ENCODE data around the gene COPG2.
"Not testable (repeated sequence)": the region's sequence is repeated elsewhere in the genome, so short reads cannot be mapped to it uniquely, and the experiment has no call there.

Gene COPG2

DNA sequence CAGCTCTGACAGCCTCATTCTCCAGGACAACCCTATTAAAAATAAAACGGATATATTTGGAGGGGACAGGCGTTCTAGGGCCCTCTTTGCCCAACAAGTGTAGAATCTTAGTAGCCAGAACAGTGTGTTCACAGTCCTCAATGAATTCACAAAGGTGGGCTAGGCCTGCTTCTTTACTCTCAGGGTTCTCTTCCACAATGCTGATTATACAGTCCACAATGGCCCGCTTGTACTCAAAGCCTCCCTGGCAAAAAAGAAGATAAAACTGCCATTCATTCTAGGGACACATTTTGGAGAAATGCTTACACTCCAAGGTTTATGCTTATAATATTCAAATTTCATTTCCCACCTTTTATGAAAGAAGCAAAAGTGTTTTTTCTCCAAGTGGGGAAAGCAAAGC is 114.1 kb downstream of the COPG2 start:
- Histone ChIP-seq H3K79me2 (ENCODE audit: low read length) (no peaks in the 10 kb centered on the region), H4K20me1 (ENCODE audit: insufficient read depth, low read length) (no peaks in the 10 kb centered on the region), H3K4me2 (ENCODE audit: low read length) (no peak overlapping the region), H3K9me3 (ENCODE audit: insufficient read depth, low read length) (no peaks in the 10 kb centered on the region), H3K9ac (ENCODE audit: low read length) (no peak overlapping the region), H3K27ac (ENCODE audit: low read length) (no peak overlapping the region), H2AFZ (ENCODE audit: low read depth, low read length) (no peak overlapping the region), H3K36me3 (replicated peaks; ENCODE audit: low read depth, low read length) (no peaks in the 10 kb centered on the region), H3K27me3 (ENCODE audit: low read depth, low read length) (no peaks in the 10 kb centered on the region), H3K4me1 (ENCODE audit: low read length) (no peaks in the 10 kb centered on the region), H3K4me3 (ENCODE audit: low read length) (no peak overlapping the region)
- TF ChIP-seq EZH2phosphoT487 (IDR thresholded peaks at IDR 0.05; ENCODE audit: low read depth): no peak
- TF ChIP-seq CTCF (IDR thresholded peaks at IDR 0.05; ENCODE audit: low read depth, low read length): no peak

DNA sequence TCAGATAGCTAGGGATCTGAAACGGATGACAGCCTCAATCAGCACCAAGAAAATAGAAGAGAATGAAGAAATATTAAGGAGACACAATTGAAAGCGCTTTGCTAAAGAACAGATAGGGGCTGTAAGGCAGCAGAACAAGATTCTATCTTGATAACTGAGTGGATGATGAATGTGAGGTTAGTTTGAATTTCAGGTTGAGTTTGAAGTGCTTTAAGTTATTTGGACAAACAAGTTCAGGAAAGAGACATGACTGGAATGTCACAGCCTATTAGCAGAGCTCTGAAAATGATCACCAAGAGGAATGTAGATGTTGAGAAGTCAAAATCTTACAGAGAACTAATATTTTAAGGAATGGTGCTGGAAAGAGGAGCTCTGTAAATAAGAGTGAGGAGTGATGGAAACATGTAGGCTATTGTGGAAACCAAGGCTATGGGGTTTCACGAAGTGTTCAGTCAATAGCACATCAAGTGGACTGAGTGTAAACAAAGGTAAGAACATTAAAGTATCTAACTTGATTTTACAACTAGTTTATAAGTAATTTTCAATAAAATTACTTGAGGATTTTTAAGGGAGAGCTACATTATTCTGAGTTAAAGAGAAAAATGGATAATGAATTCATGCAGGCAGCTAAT is 115.0 kb downstream of the COPG2 start:
- H3K79me2 ChIP-seq (ENCODE audit: low read length): no peaks in the 10 kb centered on the region
- no peak overlapping the region for H2AFZ ChIP-seq (ENCODE audit: low read depth, low read length)
- no peak overlapping the region for H3K27ac ChIP-seq (ENCODE audit: low read length)
- no peak overlapping the region for H3K4me3 ChIP-seq (ENCODE audit: low read length)
- no peak for TF ChIP-seq EZH2phosphoT487 (IDR thresholded peaks at IDR 0.05; ENCODE audit: low read depth)
- TF ChIP-seq CTCF (IDR thresholded peaks at IDR 0.05; ENCODE audit: low read depth, low read length): no peak
- H3K36me3 ChIP-seq (replicated peaks; ENCODE audit: low read depth, low read length): no peaks in the 10 kb centered on the region
- H3K4me2 ChIP-seq (ENCODE audit: low read length): no peak overlapping the region
- H4K20me1 ChIP-seq (ENCODE audit: insufficient read depth, low read length): no peaks in the 10 kb centered on the region
- no peaks in the 10 kb centered on the region for H3K27me3 ChIP-seq (ENCODE audit: low read depth, low read length)
- no peak overlapping the region for H3K9ac ChIP-seq (ENCODE audit: low read length)
- H3K4me1 ChIP-seq (ENCODE audit: low read length): no peaks in the 10 kb centered on the region
- H3K9me3 ChIP-seq (ENCODE audit: insufficient read depth, low read length): no peaks in the 10 kb centered on the region

DNA sequence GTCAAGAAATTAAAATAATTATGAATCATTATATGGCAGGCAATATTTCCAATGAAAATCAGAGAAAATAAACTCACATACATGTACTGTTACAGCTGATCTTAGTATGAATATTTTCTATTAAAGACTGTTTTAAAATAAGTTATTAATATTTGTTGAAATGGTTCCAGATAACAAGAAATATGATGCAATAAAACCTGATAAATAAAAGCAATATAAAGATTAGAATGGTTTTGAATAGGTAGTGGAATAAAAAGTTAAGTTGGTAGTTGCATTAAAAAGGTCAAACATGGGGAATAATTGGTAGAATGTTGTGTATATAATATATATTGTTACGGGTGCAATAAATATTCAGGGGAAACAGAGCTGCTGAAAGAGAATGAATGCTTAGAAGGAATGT is 124.2 kb downstream of the COPG2 start:
- no peak overlapping the region for H2AFZ ChIP-seq (ENCODE audit: low read depth, low read length)

GRCh38 chr7:130543487-130544010 is 125.0 kb downstream of the COPG2 start:
- Histone ChIP-seq H4K20me1 (ENCODE audit: insufficient read depth, low read length) (no peaks in the 10 kb centered on the region), H3K9ac (ENCODE audit: low read length) (no peak overlapping the region), H3K79me2 (ENCODE audit: low read length) (no peaks in the 10 kb centered on the region), H3K27me3 (ENCODE audit: low read depth, low read length) (no peaks in the 10 kb centered on the region), H3K27ac (ENCODE audit: low read length) (no peak overlapping the region), H3K4me1 (ENCODE audit: low read length) (peaks cover under 1% of the 10 kb centered on the region; the same call in 1 of the 2 replicates), H2AFZ (ENCODE audit: low read depth, low read length) (no peak overlapping the region), H3K4me3 (ENCODE audit: low read length) (no peak overlapping the region), H3K9me3 (ENCODE audit: insufficient read depth, low read length) (no peaks in the 10 kb centered on the region), H3K4me2 (ENCODE audit: low read length) (no peak overlapping the region), H3K36me3 (replicated peaks; ENCODE audit: low read depth, low read length) (no peaks in the 10 kb centered on the region)
- TF ChIP-seq CTCF (IDR thresholded peaks at IDR 0.05; ENCODE audit: low read depth, low read length): no peak
- TF ChIP-seq EZH2phosphoT487 (IDR thresholded peaks at IDR 0.05; ENCODE audit: low read depth): no peak

More for the DNA sequence above, 124.2 kb downstream of the COPG2 start:
- H3K9ac ChIP-seq (ENCODE audit: low read length): no peak overlapping the region
- no peak overlapping the region for H3K4me2 ChIP-seq (ENCODE audit: low read length)
- no peaks in the 10 kb centered on the region for H3K36me3 ChIP-seq (replicated peaks; ENCODE audit: low read depth, low read length)
- H3K79me2 ChIP-seq (ENCODE audit: low read length): no peaks in the 10 kb centered on the region
- H3K27ac ChIP-seq (ENCODE audit: low read length): no peak overlapping the region
- no peaks in the 10 kb centered on the region for H3K27me3 ChIP-seq (ENCODE audit: low read depth, low read length)
- no peak for TF ChIP-seq CTCF (IDR thresholded peaks at IDR 0.05; ENCODE audit: low read depth, low read length)
- no peak for TF ChIP-seq EZH2phosphoT487 (IDR thresholded peaks at IDR 0.05; ENCODE audit: low read depth)
- no peak overlapping the region for H3K4me3 ChIP-seq (ENCODE audit: low read length)
- no peaks in the 10 kb centered on the region for H4K20me1 ChIP-seq (ENCODE audit: insufficient read depth, low read length)
- no peaks in the 10 kb centered on the region for H3K9me3 ChIP-seq (ENCODE audit: insufficient read depth, low read length)
- no peaks in the 10 kb centered on the region for H3K4me1 ChIP-seq (ENCODE audit: low read length)

DNA sequence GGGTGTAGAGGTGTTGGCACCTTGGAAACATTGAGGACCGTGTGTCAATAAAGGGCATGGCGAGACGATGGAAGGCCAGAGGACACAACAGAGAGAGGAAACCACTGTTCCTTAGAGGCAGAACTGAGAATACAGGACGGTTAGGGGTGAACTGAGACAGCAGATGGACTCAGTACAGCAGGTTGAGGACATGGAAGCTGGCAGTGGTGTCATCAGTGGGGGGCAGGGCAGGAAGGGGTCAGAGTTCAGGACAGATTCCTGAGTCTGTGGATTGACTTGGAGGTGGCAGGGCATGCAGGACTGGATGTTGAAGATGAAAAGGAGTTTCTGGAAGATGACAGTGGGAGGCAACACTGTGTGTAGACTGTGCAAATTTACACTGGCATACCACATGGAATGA is 126.3 kb downstream of the COPG2 start:
- not testable (repeated sequence) for H3K4me3 ChIP-seq (ENCODE audit: low read length); H3K79me2 ChIP-seq (ENCODE audit: low read length); H3K27ac ChIP-seq (ENCODE audit: low read length)

GRCh38 chr7:130541287-130541686 is 127.3 kb downstream of the COPG2 start:
- not testable (repeated sequence) for H3K27me3 ChIP-seq (ENCODE audit: low read depth, low read length); H3K36me3 ChIP-seq (replicated peaks; ENCODE audit: low read depth, low read length); H3K4me1 ChIP-seq (ENCODE audit: low read length); H3K9me3 ChIP-seq (ENCODE audit: insufficient read depth, low read length); H3K79me2 ChIP-seq (ENCODE audit: low read length); H2AFZ ChIP-seq (ENCODE audit: low read depth, low read length); H3K27ac ChIP-seq (ENCODE audit: low read length); H4K20me1 ChIP-seq (ENCODE audit: insufficient read depth, low read length); H3K9ac ChIP-seq (ENCODE audit: low read length); H3K4me3 ChIP-seq (ENCODE audit: low read length); H3K4me2 ChIP-seq (ENCODE audit: low read length)

More for the DNA sequence above, 126.3 kb downstream of the COPG2 start:
- not testable (repeated sequence) for H3K9ac ChIP-seq (ENCODE audit: low read length); H4K20me1 ChIP-seq (ENCODE audit: insufficient read depth, low read length); H2AFZ ChIP-seq (ENCODE audit: low read depth, low read length); H3K27me3 ChIP-seq (ENCODE audit: low read depth, low read length); H3K9me3 ChIP-seq (ENCODE audit: insufficient read depth, low read length); H3K4me1 ChIP-seq (ENCODE audit: low read length); H3K36me3 ChIP-seq (replicated peaks; ENCODE audit: low read depth, low read length); H3K4me2 ChIP-seq (ENCODE audit: low read length)
